ENCODE data around the gene ATP11A. TPM values are rescaled to one million over a fixed set of nuclear protein-coding genes. Genes with fewer than 3 reads are reported as not detected.

The ATP11A gene
- total and polyA plus RNA-seq, 5 donors from 2014 or later = 3.8 to 75.7 (median 5.0) TPM

DNA sequence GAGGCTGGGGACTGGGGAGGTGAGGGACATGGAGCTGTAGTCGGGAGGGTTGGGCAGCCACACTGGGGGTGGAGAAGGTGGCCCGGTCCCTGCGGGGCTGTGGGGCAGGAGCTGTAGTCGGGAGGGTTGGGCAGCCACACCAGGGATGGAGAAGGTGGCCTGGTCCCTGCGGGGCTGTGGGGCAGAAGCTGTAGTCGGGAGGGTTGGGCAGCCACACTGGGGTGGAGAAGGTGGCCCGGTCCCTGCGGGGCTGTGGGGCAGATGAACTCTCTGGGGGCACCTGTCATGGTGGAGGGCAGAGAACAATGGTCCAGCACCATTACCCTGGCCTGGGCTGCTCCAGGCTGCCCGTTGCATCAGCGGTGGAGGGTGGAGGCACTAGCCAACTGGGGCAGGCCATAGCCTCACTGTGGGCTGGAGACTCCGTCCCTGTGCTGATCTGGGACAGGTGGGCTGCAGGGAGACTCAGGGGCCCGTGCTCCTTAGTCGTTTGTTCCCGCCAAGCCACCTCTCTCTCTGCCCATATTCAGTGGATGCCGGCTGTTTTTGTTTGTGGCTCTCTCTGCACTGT lies 51.4 kb downstream of the ATP11A start:
- Histone ChIP-seq H3K4me3 (ENCODE audit: low read depth, low read length) (no peak overlapping the region), H3K27ac (ENCODE audit: insufficient read depth, low read length, poor library complexity, severe bottlenecking) (no peak overlapping the region), H3K9me3 (ENCODE audit: control insufficient read depth in 2 of 2, low read length in 2 of 2) (no peaks in the 10 kb centered on the region), H3K4me1 (ENCODE audit: control insufficient read depth, insufficient read depth, low read length, poor library complexity, severe bottlenecking) (no peaks in the 10 kb centered on the region), H3K27me3 (ENCODE audit: control insufficient read depth, insufficient read depth, low read length) (no peaks in the 10 kb centered on the region), H3K36me3 (ENCODE audit: control insufficient read depth, insufficient read depth, low read length) (no peaks in the 10 kb centered on the region)
- Mint-ChIP-seq H3K4me1 (peaks cover 20 to 39% (median 31%) of the 10 kb centered on the region in 4 donors), H3K4me3 (no peak overlapping the region), H3K9me3 (no peaks in the 10 kb centered on the region), H3K27me3 (no peaks in the 10 kb centered on the region), H3K27ac (peak overlapping the region in 1 of 3 donors; percentile 38), H3K36me3 (no peaks in the 10 kb centered on the region)
- no peak for ATAC-seq (ENCODE audit: low read depth in 2 of 2)
- no peak for DNase-seq

GRCh38 chr13:112741835-112742570 lies 52.2 kb downstream of the ATP11A start:
- Mint-ChIP-seq H3K4me1 (peaks cover 18 to 40% (median 33%) of the 10 kb centered on the region in 4 donors), H3K4me3 (no peak overlapping the region), H3K27ac (peak overlapping the region in 1 of 3 donors; percentile 25), H3K9me3 (no peaks in the 10 kb centered on the region), H3K27me3 (no peaks in the 10 kb centered on the region), H3K36me3 (peaks cover 3% of the 10 kb centered on the region)
- no peaks in the 10 kb centered on the region for H3K4me1 ChIP-seq (ENCODE audit: control insufficient read depth, insufficient read depth, low read length, poor library complexity, severe bottlenecking)
- no peak overlapping the region for H3K27ac ChIP-seq (ENCODE audit: insufficient read depth, low read length, poor library complexity, severe bottlenecking)
- ATAC-seq (ENCODE audit: low read depth in 2 of 2) (no peak), DNase-seq (no peak)
- no peak overlapping the region for H3K4me3 ChIP-seq (ENCODE audit: low read depth, low read length)
- no peaks in the 10 kb centered on the region for H3K9me3 ChIP-seq (ENCODE audit: control insufficient read depth in 2 of 2, low read length in 2 of 2)
- no peaks in the 10 kb centered on the region for H3K36me3 ChIP-seq (ENCODE audit: control insufficient read depth, insufficient read depth, low read length)
- H3K27me3 ChIP-seq (ENCODE audit: control insufficient read depth, insufficient read depth, low read length) = no peaks in the 10 kb centered on the region

DNA sequence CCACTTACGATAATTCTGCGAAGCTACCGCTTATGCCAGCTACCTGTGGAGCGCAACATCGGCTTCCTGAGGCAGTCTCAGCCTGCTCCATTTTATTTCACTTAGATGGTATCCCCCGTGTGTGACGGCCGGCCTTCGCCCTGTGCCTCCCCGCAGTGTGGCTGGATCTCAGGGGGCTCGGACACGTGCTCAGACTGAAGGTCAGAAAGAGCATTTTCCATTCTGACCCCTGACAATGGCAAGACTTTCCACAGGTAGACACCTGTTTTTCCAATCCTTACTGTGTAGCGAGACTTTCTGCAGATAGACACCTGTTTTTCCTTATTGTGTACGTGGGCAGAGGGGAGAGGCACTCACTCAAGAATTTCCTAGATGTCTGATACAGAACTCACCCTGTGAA lies 52.7 kb downstream of the ATP11A start:
- Mint-ChIP-seq H3K27me3 (no peaks in the 10 kb centered on the region), H3K4me3 (no peak overlapping the region), H3K9me3 (no peaks in the 10 kb centered on the region), H3K27ac (no peak overlapping the region), H3K36me3 (peaks cover 4% of the 10 kb centered on the region), H3K4me1 (peaks cover 18 to 35% (median 32%) of the 10 kb centered on the region in 4 donors)
- Histone ChIP-seq H3K9me3 (ENCODE audit: control insufficient read depth in 2 of 2, low read length in 2 of 2) (no peaks in the 10 kb centered on the region), H3K27me3 (ENCODE audit: control insufficient read depth, insufficient read depth, low read length) (no peaks in the 10 kb centered on the region), H3K4me1 (ENCODE audit: control insufficient read depth, insufficient read depth, low read length, poor library complexity, severe bottlenecking) (no peaks in the 10 kb centered on the region), H3K36me3 (ENCODE audit: control insufficient read depth, insufficient read depth, low read length) (no peaks in the 10 kb centered on the region), H3K27ac (ENCODE audit: insufficient read depth, low read length, poor library complexity, severe bottlenecking) (no peak overlapping the region), H3K4me3 (ENCODE audit: low read depth, low read length) (no peak overlapping the region)
- ATAC-seq (ENCODE audit: low read depth in 2 of 2) (no peak), DNase-seq (no peak)

DNA sequence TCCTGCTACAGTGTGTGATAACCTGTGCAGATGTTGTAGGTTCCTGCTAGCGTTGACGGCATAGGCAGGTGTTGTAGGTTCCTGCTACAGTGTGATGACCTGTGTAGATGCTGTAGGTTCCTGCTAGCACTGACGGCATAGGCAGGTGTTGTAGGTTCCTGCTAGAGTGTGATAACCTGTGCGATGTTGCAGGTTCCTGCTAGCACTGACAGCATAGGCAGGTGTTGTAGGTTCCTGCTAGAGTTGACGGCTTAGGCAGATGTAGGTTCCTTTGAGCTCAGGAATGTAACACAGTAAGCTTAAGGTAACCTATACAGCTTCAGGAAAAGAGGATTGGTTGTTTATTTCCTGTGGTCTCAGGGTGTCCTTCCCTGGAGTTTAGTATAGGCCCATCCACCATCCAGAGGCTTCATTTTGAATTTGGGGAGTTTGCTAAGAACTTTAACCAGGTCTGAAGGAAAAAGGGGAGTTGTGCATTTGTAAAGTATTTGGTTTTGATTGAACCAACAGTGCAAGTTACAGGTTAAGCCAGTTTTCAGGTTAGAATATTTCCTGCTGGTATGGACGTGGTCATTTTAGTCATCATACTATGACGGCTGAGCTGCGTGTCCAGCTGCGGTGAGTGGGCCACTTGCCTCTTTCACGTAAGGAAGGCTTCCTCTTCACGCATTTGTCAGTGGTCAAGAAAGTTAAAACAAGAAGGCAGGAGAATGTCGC lies 53.8 kb downstream of the ATP11A start:
- DNase-seq (no peak), ATAC-seq (ENCODE audit: low read depth in 2 of 2) (no peak)
- no peak overlapping the region for H3K27ac ChIP-seq (ENCODE audit: insufficient read depth, low read length, poor library complexity, severe bottlenecking)
- Mint-ChIP-seq H3K36me3 (peaks cover 4% of the 10 kb centered on the region), H3K4me1 (peaks cover 18 to 33% (median 32%) of the 10 kb centered on the region in 4 donors), H3K9me3 (no peaks in the 10 kb centered on the region), H3K27ac (peak overlapping the region in 2 of 3 donors; percentile 43 to 86), H3K4me3 (no peak overlapping the region), H3K27me3 (no peaks in the 10 kb centered on the region)
- H3K4me1 ChIP-seq (ENCODE audit: control insufficient read depth, insufficient read depth, low read length, poor library complexity, severe bottlenecking) = no peaks in the 10 kb centered on the region
- H3K9me3 ChIP-seq (ENCODE audit: control insufficient read depth in 2 of 2, low read length in 2 of 2) = no peaks in the 10 kb centered on the region
- H3K4me3 ChIP-seq (ENCODE audit: low read depth, low read length) = no peak overlapping the region
- H3K36me3 ChIP-seq (ENCODE audit: control insufficient read depth, insufficient read depth, low read length) = no peaks in the 10 kb centered on the region
- no peaks in the 10 kb centered on the region for H3K27me3 ChIP-seq (ENCODE audit: control insufficient read depth, insufficient read depth, low read length)

- H3K27ac ChIP-seq (ENCODE audit: insufficient read depth, low read length, poor library complexity, severe bottlenecking) = no peak overlapping the region
- H3K9me3 ChIP-seq (ENCODE audit: control insufficient read depth in 2 of 2, low read length in 2 of 2) = no peaks in the 10 kb centered on the region
- H3K4me3 Mint-ChIP-seq = no peak overlapping the region
- peaks cover 7% of the 10 kb centered on the region for H3K36me3 Mint-ChIP-seq
- H3K27me3 ChIP-seq (ENCODE audit: control insufficient read depth, insufficient read depth, low read length) = no peaks in the 10 kb centered on the region
- DNase-seq = no peak
- no peaks in the 10 kb centered on the region for H3K4me1 ChIP-seq (ENCODE audit: control insufficient read depth, insufficient read depth, low read length, poor library complexity, severe bottlenecking)
- H3K36me3 ChIP-seq (ENCODE audit: control insufficient read depth, insufficient read depth, low read length) = no peaks in the 10 kb centered on the region
- no peak for ATAC-seq (ENCODE audit: low read depth in 2 of 2)
- H3K4me1 Mint-ChIP-seq = peaks cover 11 to 35% (median 29%) of the 10 kb centered on the region in 4 donors
- H3K27ac Mint-ChIP-seq = peak overlapping the region in 1 of 3 donors; percentile 86
- H3K27me3 Mint-ChIP-seq = no peaks in the 10 kb centered on the region
- no peak overlapping the region for H3K4me3 ChIP-seq (ENCODE audit: low read depth, low read length)
- H3K9me3 Mint-ChIP-seq = no peaks in the 10 kb centered on the region
Measured at GRCh38 chr13:112744168-112745021, 54.6 kb downstream of the ATP11A start.

DNA sequence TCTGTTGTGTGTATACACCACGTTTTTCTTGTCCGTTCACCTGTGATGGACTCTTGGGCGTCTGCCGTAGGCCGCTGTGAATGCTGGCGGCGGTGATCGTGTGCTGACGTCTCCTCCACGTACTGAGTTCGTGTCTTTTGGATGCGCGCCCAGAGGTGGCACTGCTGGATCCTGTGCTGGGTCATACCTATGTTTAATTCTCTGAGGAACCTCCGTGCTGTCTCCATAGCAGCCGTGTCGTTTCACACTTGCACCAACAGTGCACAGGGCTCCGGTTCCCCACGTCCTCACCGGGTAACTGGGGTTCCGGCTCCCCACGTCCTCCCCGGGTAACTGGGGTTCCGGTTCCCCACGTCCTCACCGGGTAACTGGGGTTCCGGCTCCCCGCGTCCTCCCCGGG lies 56.2 kb downstream of the ATP11A start:
- Histone ChIP-seq H3K4me1 (ENCODE audit: control insufficient read depth, insufficient read depth, low read length, poor library complexity, severe bottlenecking) (no peaks in the 10 kb centered on the region), H3K27me3 (ENCODE audit: control insufficient read depth, insufficient read depth, low read length) (no peaks in the 10 kb centered on the region), H3K4me3 (ENCODE audit: low read depth, low read length) (no peak overlapping the region), H3K27ac (ENCODE audit: insufficient read depth, low read length, poor library complexity, severe bottlenecking) (no peak overlapping the region), H3K36me3 (ENCODE audit: control insufficient read depth, insufficient read depth, low read length) (no peaks in the 10 kb centered on the region), H3K9me3 (ENCODE audit: control insufficient read depth in 2 of 2, low read length in 2 of 2) (no peaks in the 10 kb centered on the region)
- H3K36me3 Mint-ChIP-seq = peaks cover 12% of the 10 kb centered on the region
- DNase-seq (no peak), ATAC-seq (ENCODE audit: low read depth in 2 of 2) (no peak)
- H3K4me1 Mint-ChIP-seq = peaks cover 8 to 36% (median 27%) of the 10 kb centered on the region in 4 donors
- no peak overlapping the region for H3K27ac Mint-ChIP-seq
- no peaks in the 10 kb centered on the region for H3K9me3 Mint-ChIP-seq
- H3K4me3 Mint-ChIP-seq = no peak overlapping the region
- H3K27me3 Mint-ChIP-seq = no peaks in the 10 kb centered on the region

DNA sequence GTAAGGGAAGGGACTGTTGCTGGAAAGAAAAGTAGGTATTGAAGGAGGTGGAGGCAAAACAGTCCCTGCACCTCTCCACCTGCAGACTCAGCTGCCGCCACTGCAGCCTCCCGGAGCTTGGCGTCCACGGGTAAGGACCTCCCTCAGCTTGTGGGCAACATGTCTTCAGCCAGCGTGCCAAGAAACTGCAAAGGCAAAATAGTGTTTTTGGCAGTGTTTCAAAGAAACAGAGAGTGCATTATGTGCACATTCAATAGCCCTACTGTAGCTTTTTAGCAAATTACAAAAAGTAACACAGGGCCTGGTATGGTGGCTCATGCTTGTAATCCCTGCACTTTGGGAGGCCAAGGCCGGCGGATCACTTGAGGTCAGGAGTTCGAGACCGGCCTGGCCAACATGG lies 57.4 kb downstream of the ATP11A start:
- Mint-ChIP-seq H3K36me3 (peaks cover 12% of the 10 kb centered on the region), H3K4me3 (no peak overlapping the region), H3K9me3 (no peaks in the 10 kb centered on the region), H3K27ac (no peak overlapping the region), H3K27me3 (no peaks in the 10 kb centered on the region), H3K4me1 (peaks cover 8 to 40% (median 27%) of the 10 kb centered on the region in 4 donors)
- Histone ChIP-seq H3K36me3 (ENCODE audit: control insufficient read depth, insufficient read depth, low read length) (no peaks in the 10 kb centered on the region), H3K4me1 (ENCODE audit: control insufficient read depth, insufficient read depth, low read length, poor library complexity, severe bottlenecking) (no peaks in the 10 kb centered on the region), H3K9me3 (ENCODE audit: control insufficient read depth in 2 of 2, low read length in 2 of 2) (no peaks in the 10 kb centered on the region), H3K27ac (ENCODE audit: insufficient read depth, low read length, poor library complexity, severe bottlenecking) (no peak overlapping the region), H3K27me3 (ENCODE audit: control insufficient read depth, insufficient read depth, low read length) (no peaks in the 10 kb centered on the region), H3K4me3 (ENCODE audit: low read depth, low read length) (no peak overlapping the region)
- DNase-seq = no peak
- no peak for ATAC-seq (ENCODE audit: low read depth in 2 of 2)

All from CD4-positive, CD25-positive, alpha-beta regulatory T cell (primary cell).